ENCODE data around the gene AAGAB. TPM values are rescaled to one million over a fixed set of nuclear protein-coding genes. Genes with fewer than 3 reads are reported as not detected.

AAGAB gene
- total and polyA plus RNA-seq, 2 donors (not counting 1 experiment from before 2014, with no cell fraction given) = 9.4 to 25.0 TPM

DNA sequence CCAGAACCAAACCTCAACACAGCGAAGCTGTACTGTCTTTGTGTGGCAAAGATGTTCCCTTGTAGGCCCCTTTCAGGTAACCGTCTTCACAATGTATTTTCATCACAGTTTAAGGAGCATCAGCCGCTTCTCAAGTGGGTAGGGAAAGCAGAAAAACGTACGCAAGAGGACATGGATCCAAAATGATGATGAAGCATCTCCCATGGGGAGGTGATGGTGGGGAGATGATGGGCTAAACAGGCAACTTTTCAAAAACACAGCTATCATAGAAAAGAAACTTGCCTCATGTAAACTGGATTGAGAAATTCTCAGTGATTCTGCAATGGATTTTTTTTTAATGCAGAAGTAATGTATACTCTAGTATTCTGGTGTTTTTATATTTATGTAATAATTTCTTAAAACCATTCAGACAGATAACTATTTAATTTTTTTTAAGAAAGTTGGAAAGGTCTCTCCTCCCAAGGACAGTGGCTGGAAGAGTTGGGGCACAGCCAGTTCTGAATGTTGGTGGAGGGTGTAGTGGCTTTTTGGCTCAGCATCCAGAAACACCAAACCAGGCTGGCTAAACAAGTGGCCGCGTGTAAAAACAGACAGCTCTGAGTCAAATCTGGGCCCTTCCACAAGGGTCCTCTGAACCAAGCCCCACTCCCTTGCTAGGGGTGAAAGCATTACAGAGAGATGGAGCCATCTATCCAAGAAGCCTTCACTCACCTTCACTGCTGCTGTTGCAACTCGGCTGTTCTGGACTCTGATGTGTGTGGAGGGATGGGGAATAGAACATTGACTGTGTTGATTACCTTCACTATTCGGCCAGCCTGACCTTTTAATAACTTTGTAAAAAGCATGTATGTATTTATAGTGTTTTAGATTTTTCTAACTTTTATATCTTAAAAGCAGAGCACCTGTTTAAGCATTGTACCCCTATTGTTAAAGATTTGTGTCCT is 60.0 kb downstream of the AAGAB start:
- ChIA-PET CTCF (no interaction called here), POLR2A (no interaction called here)
- 88% methylated on average over 3 of the region's 9 CpGs for WGBS (ENCODE audit: insufficient coverage)

More for the DNA sequence above, 60.0 kb downstream of the AAGAB start:
- no peak overlapping the region for H3K4me3 ChIP-seq (ENCODE audit: control extremely low read depth in 1 of 5, extremely low read depth in 1 of 5, insufficient read depth in 1 of 5, low read depth in 2 of 5, low read length in 4 of 5)
- no peak overlapping the region for H3K4me2 ChIP-seq (replicated peaks; ENCODE audit: low read depth, low read length, poor library complexity, severe bottlenecking)
- H3K27me3 ChIP-seq (replicated peaks in 1 of 4; ENCODE audit: control extremely low read depth in 1 of 4, control insufficient read depth in 3 of 4, insufficient read depth in 4 of 4, low read length in 3 of 4) = no peaks in the 10 kb centered on the region
- Mint-ChIP-seq H3K27me3 (no peaks in the 10 kb centered on the region), H3K4me1 (peaks cover 18% of the 10 kb centered on the region), H3K9me3 (ENCODE audit: insufficient read depth) (no peaks in the 10 kb centered on the region), H3K4me3 (no peak overlapping the region), H3K27ac (peak overlapping the region; percentile 28)
- H3K4me1 ChIP-seq (ENCODE audit: control insufficient read depth in 2 of 2, insufficient read depth in 2 of 2, low read length in 2 of 2) = peaks cover 6 to 13% of the 10 kb centered on the region in 2 donors
- H3K79me2 ChIP-seq (ENCODE audit: control insufficient read depth, insufficient read depth, low read length) = no peaks in the 10 kb centered on the region
- ATAC-seq (ENCODE audit: low read depth) (no peak), DNase-seq (no peak)
- no peak overlapping the region for H3K9ac ChIP-seq (ENCODE audit: low read length)
- no peaks in the 10 kb centered on the region for H3K9me3 ChIP-seq (ENCODE audit: control extremely low read depth in 1 of 3, control insufficient read depth in 2 of 3, insufficient read depth in 1 of 3, low read length in 2 of 3)
- H3K36me3 ChIP-seq (replicated peaks in 1 of 2; ENCODE audit: control extremely low read depth in 1 of 2, control insufficient read depth in 1 of 2, extremely low read depth in 1 of 2, insufficient read depth in 2 of 2, low read length in 1 of 2) = peaks cover 14 to 47% of the 10 kb centered on the region in 2 experiments
- no peak overlapping the region for H3K27ac ChIP-seq (ENCODE audit: low read length in 2 of 2)
- intact Hi-C loops (cut with micrococcal nuclease) = no loop called here
- no peak overlapping the region for H2AFZ ChIP-seq (ENCODE audit: insufficient read depth, low read depth, low read length, poor library complexity, severe bottlenecking)
- TF ChIP-seq, protein P1, sequence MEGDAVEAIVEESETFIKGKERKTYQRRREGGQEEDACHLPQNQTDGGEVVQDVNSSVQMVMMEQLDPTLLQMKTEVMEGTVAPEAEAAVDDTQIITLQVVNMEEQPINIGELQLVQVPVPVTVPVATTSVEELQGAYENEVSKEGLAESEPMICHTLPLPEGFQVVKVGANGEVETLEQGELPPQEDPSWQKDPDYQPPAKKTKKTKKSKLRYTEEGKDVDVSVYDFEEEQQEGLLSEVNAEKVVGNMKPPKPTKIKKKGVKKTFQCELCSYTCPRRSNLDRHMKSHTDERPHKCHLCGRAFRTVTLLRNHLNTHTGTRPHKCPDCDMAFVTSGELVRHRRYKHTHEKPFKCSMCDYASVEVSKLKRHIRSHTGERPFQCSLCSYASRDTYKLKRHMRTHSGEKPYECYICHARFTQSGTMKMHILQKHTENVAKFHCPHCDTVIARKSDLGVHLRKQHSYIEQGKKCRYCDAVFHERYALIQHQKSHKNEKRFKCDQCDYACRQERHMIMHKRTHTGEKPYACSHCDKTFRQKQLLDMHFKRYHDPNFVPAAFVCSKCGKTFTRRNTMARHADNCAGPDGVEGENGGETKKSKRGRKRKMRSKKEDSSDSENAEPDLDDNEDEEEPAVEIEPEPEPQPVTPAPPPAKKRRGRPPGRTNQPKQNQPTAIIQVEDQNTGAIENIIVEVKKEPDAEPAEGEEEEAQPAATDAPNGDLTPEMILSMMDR (IDR thresholded peaks at IDR 0.05) = no peak
- no peak for TF ChIP-seq EZH2 (IDR thresholded peaks at IDR 0.05; ENCODE audit: borderline replicate concordance, insufficient read depth, low read depth, low read length, poor library complexity, severe bottlenecking)
- no peaks in the 10 kb centered on the region for H4K20me1 ChIP-seq (ENCODE audit: control insufficient read depth, insufficient read depth, low read length, poor library complexity, severe bottlenecking)

Data from B cell (primary cell).